HepG2 (cell line): ENCODE data around the gene USP2. TPM values are rescaled to one million over a fixed set of nuclear protein-coding genes. Genes with fewer than 3 reads are reported as not detected.
A peak's percentile ranks its signal among the peaks of the same experiment; 100 is the strongest.

Experiments
- AHDC1 ChIP-seq: sonication (generic); formaldehyde crosslinking; IDR thresholded peaks from 2 replicates; pipeline ENCODE4 v1.5.1; 2020; ENCODE audit warnings: mild to moderate bottlenecking, missing genetic modification reagents, borderline replicate concordance
- CEBPZ ChIP-seq: IDR thresholded peaks from 2 replicates; pipeline ENCODE4 v1.6.1; 2012; ENCODE audit warnings: low read length, improper control_type of control experiment
- CTCF ChIP-seq: sonication (generic); formaldehyde crosslinking; IDR thresholded peaks from 2 replicates; pipeline ENCODE4 v1.5.0; 2020; ENCODE audit warnings: mild to moderate bottlenecking, missing genetic modification reagents, moderate library complexity
- DR1 ChIP-seq: sonication (generic); formaldehyde crosslinking; IDR thresholded peaks from 2 replicates; pipeline ENCODE4 v1.8.0; 2021; ENCODE audit warnings: mild to moderate bottlenecking, missing genetic modification reagents, inconsistent platforms
- ETV5 ChIP-seq: IDR thresholded peaks from 2 replicates; pipeline ENCODE4 v1.6.1; 2018; ENCODE audit warnings: missing biosample characterization, missing genetic modification reagents, inconsistent platforms, borderline replicate concordance
- ETV6 ChIP-seq: sonication (generic); formaldehyde crosslinking; conservative IDR thresholded peaks from 2 replicates; pipeline ENCODE4 v1.4.0; 2020; ENCODE audit warnings: missing genetic modification reagents
- GATAD1 ChIP-seq: IDR thresholded peaks from 2 replicates; pipeline ENCODE4 v1.6.1; 2016; ENCODE audit warnings: missing genetic modification reagents, missing compliant biosample characterization
- HNRNPUL1 ChIP-seq: fragments of 200-400 bp; formaldehyde crosslinking; IDR thresholded peaks from 2 replicates; pipeline ENCODE4 v1.6.1; 2017; ENCODE audit warnings: low read depth, mild to moderate bottlenecking, low read length, moderate library complexity
- KDM5B ChIP-seq: sonication (generic); formaldehyde crosslinking; IDR thresholded peaks from 2 replicates; pipeline ENCODE4 v1.4.0; 2020; ENCODE audit warnings: missing genetic modification reagents, mild to moderate bottlenecking, borderline replicate concordance
- MTA1 ChIP-seq: sonication (generic); formaldehyde crosslinking; IDR thresholded peaks from 2 replicates; pipeline ENCODE4 v1.4.0; 2020; ENCODE audit warnings: missing genetic modification reagents, mild to moderate bottlenecking, borderline replicate concordance
- NFE2L2 ChIP-seq: fragments of 150-350 bp; IDR thresholded peaks from 2 replicates; pipeline ENCODE4 v1.6.1; 2014; ENCODE audit warnings: low read length
- NFKB2 ChIP-seq: sonication (generic); formaldehyde crosslinking; IDR thresholded peaks from 2 replicates; pipeline ENCODE4 v1.4.0; 2020; ENCODE audit warnings: missing genetic modification reagents, borderline replicate concordance
- RARA ChIP-seq: IDR thresholded peaks from 2 replicates; pipeline ENCODE4 v1.6.1; 2016; ENCODE audit warnings: missing genetic modification reagents, missing compliant biosample characterization
- SAP130 ChIP-seq: IDR thresholded peaks from 2 replicates; pipeline ENCODE4 v1.6.1; 2016; ENCODE audit warnings: low read depth
- SMC3 ChIP-seq: IDR thresholded peaks from 2 replicates; pipeline ENCODE4 v1.6.1; 2011; ENCODE audit warnings: low read length, improper control_type of control experiment
- SOX13 ChIP-seq, 3 experiments: fragments of 450-650 bp in 1 of 3; sonication (generic) in 1 of 3; formaldehyde crosslinking in 1 of 3; IDR thresholded peaks in 2 of 3; conservative IDR thresholded peaks in 1 of 3; 2 replicates each; pipeline versions ENCODE4 v1.5.0 to v1.6.1; 2016 to 2020; ENCODE audit warnings: antibody characterized with exemption in 1 of 3, mild to moderate bottlenecking in 1 of 3, missing compliant biosample characterization in 1 of 3, missing genetic modification reagents in 1 of 3, moderate library complexity in 1 of 3
- SUZ12 ChIP-seq: fragments of 150-350 bp; IDR thresholded peaks from 2 replicates; pipeline ENCODE4 v1.6.1; 2014; ENCODE audit warnings: low read depth, low read length
- ZNF235 ChIP-seq: sonication (generic); formaldehyde crosslinking; IDR thresholded peaks from 2 replicates; pipeline ENCODE4 v1.8.1; 2023; ENCODE audit warnings: mild to moderate bottlenecking, missing genetic modification reagents, borderline replicate concordance
- ZNF672 ChIP-seq: sonication (generic); formaldehyde crosslinking; IDR thresholded peaks from 2 replicates; pipeline ENCODE4 v1.8.1; 2022; ENCODE audit warnings: missing genetic modification reagents
- polyA plus RNA-seq, 8 experiments: library from polyadenylated mRNA; depleted of rRNA in 3 of 8; stranded (reverse) in 7 of 8; unstranded in 1 of 8; fragments of >200 nt; fragmentation: Illumina TruSeq in 4 of 8; extraction: Trizol in 4 of 8; gene quantifications; 2 replicates each; pipeline versions ENCODE4 v1.2.1 to v1.2.3, GENCODE V29; 2011 to 2016; ENCODE audit warnings: low read depth in 4 of 8, missing spikeins in 1 of 8, mixed read lengths in 1 of 8; ENCODE audit not compliant: insufficient read depth in 1 of 8
- total RNA-seq, 5 experiments: library from RNA; depleted of rRNA; stranded (reverse); fragments of >200 nt; fragmentation: Illumina TruSeq; extraction: Trizol; gene quantifications; 2 replicates each; pipeline ENCODE4 v1.2.3, GENCODE V29; 2016; ENCODE audit warnings: low read depth in 1 of 5

USP2 gene
- total and polyA plus RNA-seq, 2 of the 13 experiments (the other 11 are each of a cell fraction or from before 2014, with no cell fraction given) = 2.5 to 6.0 TPM

GRCh38 chr11:119373921-119374631, 7.4 kb downstream of the USP2 start (continued):
- TF ChIP-seq AHDC1 (CRISPR knock-in tag) (no peak), SOX13 (IDR thresholded peaks at IDR 0.05) (no peak), SOX13 (CRISPR knock-in tag; conservative IDR thresholded peaks at IDR 0.05 in 1 of 2, IDR thresholded peaks at IDR 0.05 in 1 of 2) (no peak), CTCF (CRISPR knock-in tag) (peak; percentile 95), SUZ12 (no peak), NFKB2 (CRISPR knock-in tag) (no peak), GATAD1 (0 out of 2 replicates have a peak, but pooled peaks have one; percentile 22), RARA (CRISPR knock-in tag) (no peak), SAP130 (CRISPR knock-in tag) (peak; percentile 61), DR1 (CRISPR knock-in tag) (no peak), ZNF235 (no peak), ETV5 (CRISPR knock-in tag) (no peak), ETV6 (CRISPR knock-in tag) (no peak), CEBPZ (no peak), SMC3 (peak; percentile 87), HNRNPUL1 (no peak), KDM5B (CRISPR knock-in tag) (no peak), ZNF672 (CRISPR knock-in tag) (no peak), NFE2L2 (no peak), MTA1 (no peak)
